ENCODE results near the gene ZNRF2. TPM values are rescaled to one million over a fixed set of nuclear protein-coding genes. Genes with fewer than 3 reads are reported as not detected.

The ZNRF2 gene
- total RNA-seq, 1 donor from 2014 or later = 21.4 TPM

DNA sequence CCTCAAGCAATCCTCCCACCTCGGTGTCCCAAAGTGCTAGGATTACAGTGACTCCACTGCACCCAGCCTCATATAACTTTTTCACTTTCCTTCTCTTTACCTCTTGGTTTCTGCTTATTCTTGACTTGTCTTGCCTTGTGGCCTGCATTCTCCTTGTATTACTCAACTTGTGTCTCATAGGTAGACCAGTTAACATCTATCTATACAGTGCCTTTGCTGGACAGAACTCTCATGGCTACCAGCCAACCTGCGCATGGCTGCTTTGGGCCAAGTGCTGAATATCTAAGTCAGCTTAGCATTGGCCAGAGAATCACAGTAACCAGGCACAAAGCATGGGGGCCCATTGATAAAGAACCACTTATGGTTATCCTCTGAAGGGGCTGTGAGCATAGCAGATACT is 42.6 kb upstream of the ZNRF2 start:
- H3K27me3 Mint-ChIP-seq = no peaks in the 10 kb centered on the region
- no peak overlapping the region for H3K4me3 Mint-ChIP-seq
- H3K9me3 Mint-ChIP-seq = no peaks in the 10 kb centered on the region
- no peaks in the 10 kb centered on the region for H3K36me3 Mint-ChIP-seq (ENCODE audit: low read depth)
- ChIA-PET CTCF (no interaction called here), POLR2A (no interaction called here)
- ATAC-seq (ENCODE audit: low read depth) = no peak
- no peak for DNase-seq
- H3K27ac Mint-ChIP-seq = peak overlapping the region; percentile 30
- H3K4me1 Mint-ChIP-seq = peaks cover 52% of the 10 kb centered on the region
- TF ChIP-seq, protein P1, sequence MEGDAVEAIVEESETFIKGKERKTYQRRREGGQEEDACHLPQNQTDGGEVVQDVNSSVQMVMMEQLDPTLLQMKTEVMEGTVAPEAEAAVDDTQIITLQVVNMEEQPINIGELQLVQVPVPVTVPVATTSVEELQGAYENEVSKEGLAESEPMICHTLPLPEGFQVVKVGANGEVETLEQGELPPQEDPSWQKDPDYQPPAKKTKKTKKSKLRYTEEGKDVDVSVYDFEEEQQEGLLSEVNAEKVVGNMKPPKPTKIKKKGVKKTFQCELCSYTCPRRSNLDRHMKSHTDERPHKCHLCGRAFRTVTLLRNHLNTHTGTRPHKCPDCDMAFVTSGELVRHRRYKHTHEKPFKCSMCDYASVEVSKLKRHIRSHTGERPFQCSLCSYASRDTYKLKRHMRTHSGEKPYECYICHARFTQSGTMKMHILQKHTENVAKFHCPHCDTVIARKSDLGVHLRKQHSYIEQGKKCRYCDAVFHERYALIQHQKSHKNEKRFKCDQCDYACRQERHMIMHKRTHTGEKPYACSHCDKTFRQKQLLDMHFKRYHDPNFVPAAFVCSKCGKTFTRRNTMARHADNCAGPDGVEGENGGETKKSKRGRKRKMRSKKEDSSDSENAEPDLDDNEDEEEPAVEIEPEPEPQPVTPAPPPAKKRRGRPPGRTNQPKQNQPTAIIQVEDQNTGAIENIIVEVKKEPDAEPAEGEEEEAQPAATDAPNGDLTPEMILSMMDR (IDR thresholded peaks at IDR 0.05) = no peak
- intact Hi-C loops (cut with micrococcal nuclease) = no loop called here

- intact Hi-C loops (cut with micrococcal nuclease) = no loop called here
- DNase-seq (no peak), ATAC-seq (ENCODE audit: low read depth) (no peak)
- no peaks in the 10 kb centered on the region for H3K9me3 Mint-ChIP-seq
- TF ChIP-seq, protein P1 (IDR thresholded peaks at IDR 0.05) = no peak
- no peak overlapping the region for H3K4me3 Mint-ChIP-seq
- H3K36me3 Mint-ChIP-seq (ENCODE audit: low read depth) = no peaks in the 10 kb centered on the region
- no peak overlapping the region for H3K27ac Mint-ChIP-seq
- H3K27me3 Mint-ChIP-seq = no peaks in the 10 kb centered on the region
- ChIA-PET POLR2A (no interaction called here), CTCF (no interaction called here)
- peaks cover 42% of the 10 kb centered on the region for H3K4me1 Mint-ChIP-seq
These were observed 40.1 kb upstream of the ZNRF2 start for GRCh38 chr7:30244340-30244739.

GRCh38 chr7:30245913-30246312 is 38.5 kb upstream of the ZNRF2 start:
- intact Hi-C loops (cut with micrococcal nuclease) = no loop called here
- ATAC-seq (ENCODE audit: low read depth) (no peak), DNase-seq (no peak)
- TF ChIP-seq, protein P1 (IDR thresholded peaks at IDR 0.05) = no peak
- H3K27ac Mint-ChIP-seq = no peak overlapping the region
- no peaks in the 10 kb centered on the region for H3K9me3 Mint-ChIP-seq
- ChIA-PET CTCF (no interaction called here), POLR2A (no interaction called here)
- H3K4me3 Mint-ChIP-seq = no peak overlapping the region
- H3K36me3 Mint-ChIP-seq (ENCODE audit: low read depth) = no peaks in the 10 kb centered on the region
- peaks cover 27% of the 10 kb centered on the region for H3K4me1 Mint-ChIP-seq
- H3K27me3 Mint-ChIP-seq = no peaks in the 10 kb centered on the region

- TF ChIP-seq, protein P1 (IDR thresholded peaks at IDR 0.05) = no peak
- H3K4me1 Mint-ChIP-seq = peaks cover 23% of the 10 kb centered on the region
- no peak overlapping the region for H3K27ac Mint-ChIP-seq
- H3K36me3 Mint-ChIP-seq (ENCODE audit: low read depth) = no peaks in the 10 kb centered on the region
- no peaks in the 10 kb centered on the region for H3K9me3 Mint-ChIP-seq
- CTCF ChIA-PET = no interaction called here
- H3K27me3 Mint-ChIP-seq = no peaks in the 10 kb centered on the region
- POLR2A ChIA-PET = no interaction called here
- DNase-seq (no peak), ATAC-seq (ENCODE audit: low read depth) (no peak)
- intact Hi-C loops (cut with micrococcal nuclease) = no loop called here
- no peak overlapping the region for H3K4me3 Mint-ChIP-seq
These were observed 38.0 kb upstream of the ZNRF2 start for GRCh38 chr7:30246392-30246791.

- Mint-ChIP-seq H3K4me3 (no peak overlapping the region), H3K27me3 (no peaks in the 10 kb centered on the region), H3K36me3 (ENCODE audit: low read depth) (no peaks in the 10 kb centered on the region), H3K4me1 (peaks cover 20% of the 10 kb centered on the region), H3K9me3 (no peaks in the 10 kb centered on the region), H3K27ac (no peak overlapping the region)
- ChIA-PET CTCF (interaction anchor here (1.1 kb wide), 1 partner anchor 318 kb away, joined by 3 read pairs; no protein-coding TSS in a partner anchor), POLR2A (no interaction called here)
- DNase-seq = no peak
- ATAC-seq (ENCODE audit: low read depth) = peak; percentile 18
- intact Hi-C loops (cut with micrococcal nuclease) = no loop called here
- TF ChIP-seq, protein P1 (IDR thresholded peaks at IDR 0.05) = no peak
These were observed 36.6 kb upstream of the ZNRF2 start for GRCh38 chr7:30247541-30248401.
